Fibroblast of pulmonary artery (primary cell): Measurements from ENCODE around the gene C14orf180.

ENCODE experiments used
- DNase-seq: peaks from one replicate; pipeline ENCODE4 v3.0.0-alpha.2; 2010; ENCODE audit warnings: low read depth
- H3K4me3 ChIP-seq: replicated peaks from 2 replicates; pipeline ENCODE4 v1.5.1; 2011; ENCODE audit warnings: low read depth, mild to moderate bottlenecking, control low read depth, low read length, moderate library complexity
- CTCF ChIP-seq: IDR thresholded peaks from 2 replicates; pipeline ENCODE4 v1.5.1; 2011; ENCODE audit warnings: mild to moderate bottlenecking, control low read depth, low read length, inconsistent platforms; ENCODE audit errors: missing control alignments

Gene C14orf180

GRCh38 chr14:104554608-104555429 lies 24.7 kb upstream of the C14orf180 start:
- H3K4me3 ChIP-seq = no peak overlapping the region
- TF ChIP-seq CTCF = no peak
- DNase-seq = no peak

- H3K4me3 ChIP-seq = no peak overlapping the region
Observed at GRCh38 chr14:104555430-104556255, 23.9 kb upstream of the C14orf180 start.

GRCh38 chr14:104556256-104557021 lies 23.1 kb upstream of the C14orf180 start:
- H3K4me3 ChIP-seq = no peak overlapping the region
- no peak for TF ChIP-seq CTCF
- no peak for DNase-seq

More at GRCh38 chr14:104555430-104556255, 23.9 kb upstream of the C14orf180 start:
- TF ChIP-seq CTCF = no peak
- no peak for DNase-seq

- no peak for DNase-seq
- no peak for TF ChIP-seq CTCF
Observed at GRCh38 chr14:104557086-104557485, 22.5 kb upstream of the C14orf180 start.

GRCh38 chr14:104557766-104558165 lies 21.8 kb upstream of the C14orf180 start:
- TF ChIP-seq CTCF = no peak
- DNase-seq = no peak
- H3K4me3 ChIP-seq = no peak overlapping the region

More at GRCh38 chr14:104557086-104557485, 22.5 kb upstream of the C14orf180 start:
- H3K4me3 ChIP-seq = no peak overlapping the region

GRCh38 chr14:104558231-104559027 lies 21.1 kb upstream of the C14orf180 start:
- no peak for TF ChIP-seq CTCF
- no peak overlapping the region for H3K4me3 ChIP-seq
- no peak for DNase-seq
